Measurements from ENCODE around the gene PHLDA1.

Gene PHLDA1

DNA sequence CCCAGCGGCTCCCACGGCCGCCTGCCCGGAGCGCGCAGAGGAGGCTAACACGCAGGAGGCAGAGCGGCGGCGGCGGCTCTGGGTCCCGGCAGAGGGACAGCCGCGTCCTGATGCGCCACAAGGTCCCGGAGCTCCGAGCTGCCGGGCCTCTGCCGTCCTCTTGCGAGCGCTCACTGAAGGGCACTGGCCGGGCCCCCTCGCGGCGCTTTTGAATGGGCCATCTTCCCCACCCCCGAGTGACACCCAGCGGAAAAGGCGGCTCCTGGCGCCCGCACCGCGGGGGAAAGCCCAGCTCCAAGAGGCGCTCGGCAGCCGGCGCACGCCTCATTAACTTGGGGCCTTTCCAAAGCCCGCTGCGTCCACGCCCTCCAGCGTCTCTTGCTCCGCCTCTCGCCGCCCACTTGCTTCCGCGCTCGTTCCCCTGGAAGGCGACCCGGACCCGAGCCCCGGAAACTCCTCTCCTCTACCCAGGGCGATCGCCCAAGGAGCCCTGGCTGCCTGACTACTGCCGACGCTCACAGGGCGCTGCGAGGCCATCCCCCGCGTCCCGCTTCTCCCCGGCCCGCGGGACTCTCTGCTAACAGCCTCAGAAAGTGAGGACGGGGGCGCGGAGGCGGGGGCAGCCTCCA is at the start of gene PHLDA1:
TSS of gene PHLDA1 (minus strand) at position 363 of the 629 bp plus-strand sequence.
- Histone ChIP-seq H3K36me3 (ENCODE audit: control insufficient read depth, insufficient read depth, low read length, severe bottlenecking) (no peaks in the 10 kb centered on the region), H3K4me1 (ENCODE audit: control insufficient read depth, insufficient read depth, low read length) (peaks cover 32% of the 10 kb centered on the region), H3K9me3 (ENCODE audit: control insufficient read depth, low read length) (no peaks in the 10 kb centered on the region), H3K27me3 (replicated peaks; ENCODE audit: control insufficient read depth, insufficient read depth, low read length) (no peaks in the 10 kb centered on the region), H3K9ac (ENCODE audit: low read length) (peak within 1 kb of the TSS; percentile 96), H3K4me3 (ENCODE audit: low read length) (peak within 1 kb of the TSS; percentile 95)
- peak; percentile 98 for DNase-seq (ENCODE audit: low read depth)

DNA sequence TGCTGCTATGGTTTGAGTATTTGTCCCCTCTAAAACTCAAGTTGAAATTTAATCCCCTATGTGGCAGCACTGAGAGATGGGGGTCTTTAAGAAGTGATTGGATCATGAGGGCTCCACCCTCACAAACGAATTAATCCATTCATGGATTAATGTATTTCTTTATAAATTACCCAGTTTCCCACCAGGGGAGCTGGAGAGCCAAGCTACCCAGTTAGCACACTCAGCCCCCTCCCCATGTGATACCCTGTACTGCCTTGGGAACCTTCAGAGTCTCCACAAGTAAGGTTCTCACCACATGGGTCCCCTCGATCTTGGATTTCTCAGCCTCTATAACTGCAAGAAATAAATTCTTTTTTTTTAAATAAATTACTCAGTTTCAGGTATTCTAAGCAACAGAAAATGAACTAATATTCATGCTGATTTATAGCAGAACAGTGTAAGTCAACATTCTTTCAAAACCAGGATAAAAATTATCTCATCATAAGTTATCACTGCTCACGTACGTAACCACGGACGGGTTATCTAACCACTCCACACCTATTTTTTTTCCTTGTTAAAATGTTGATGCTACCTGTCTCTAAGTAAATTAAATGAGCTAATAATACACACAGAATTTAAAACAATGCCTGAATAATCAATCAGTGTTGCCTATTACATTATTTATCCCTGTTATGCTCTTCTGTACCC is 49.3 kb upstream of the PHLDA1 start:
- Histone ChIP-seq H3K4me3 (ENCODE audit: low read length) (no peak overlapping the region), H3K4me1 (ENCODE audit: control insufficient read depth, insufficient read depth, low read length) (peaks cover 33% of the 10 kb centered on the region), H3K27me3 (replicated peaks; ENCODE audit: control insufficient read depth, insufficient read depth, low read length) (no peaks in the 10 kb centered on the region), H3K9me3 (ENCODE audit: control insufficient read depth, low read length) (peaks cover 14% of the 10 kb centered on the region), H3K36me3 (ENCODE audit: control insufficient read depth, insufficient read depth, low read length, severe bottlenecking) (peaks cover 26% of the 10 kb centered on the region), H3K9ac (ENCODE audit: low read length) (no peak overlapping the region)
- peak; percentile 14 for DNase-seq (ENCODE audit: low read depth)

DNA sequence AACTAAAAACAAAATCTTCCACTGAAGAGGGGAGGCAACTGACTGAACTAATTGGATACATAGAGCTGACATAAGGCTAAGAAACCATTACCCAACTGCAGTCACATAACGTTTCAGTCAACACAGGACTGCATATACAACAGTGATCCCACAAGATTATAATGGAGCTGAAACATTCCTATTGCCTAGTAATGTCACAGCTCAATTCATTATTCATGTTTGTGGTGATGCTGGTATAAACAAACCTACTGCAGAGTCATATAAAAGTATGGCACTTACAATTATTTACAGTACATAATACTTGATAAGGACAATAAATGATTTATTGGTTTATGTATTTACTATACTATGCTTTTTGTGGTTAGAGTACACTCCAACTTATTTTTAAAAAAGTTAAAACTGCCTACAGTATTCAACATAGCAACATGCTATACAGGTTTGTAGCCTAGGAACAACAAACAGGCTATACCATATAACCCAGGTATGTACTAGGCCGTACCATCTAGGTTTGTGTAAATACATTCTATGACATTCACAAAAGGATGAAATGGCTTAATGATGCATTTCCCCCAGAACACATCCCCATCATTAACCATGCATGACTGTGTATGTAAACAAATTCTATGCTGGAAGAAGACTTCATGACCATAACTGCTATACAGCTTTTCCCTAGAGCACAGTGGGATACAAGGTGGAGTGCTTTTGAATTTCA is 48.6 kb upstream of the PHLDA1 start:
- peaks cover 26% of the 10 kb centered on the region for H3K36me3 ChIP-seq (ENCODE audit: control insufficient read depth, insufficient read depth, low read length, severe bottlenecking)

DNA sequence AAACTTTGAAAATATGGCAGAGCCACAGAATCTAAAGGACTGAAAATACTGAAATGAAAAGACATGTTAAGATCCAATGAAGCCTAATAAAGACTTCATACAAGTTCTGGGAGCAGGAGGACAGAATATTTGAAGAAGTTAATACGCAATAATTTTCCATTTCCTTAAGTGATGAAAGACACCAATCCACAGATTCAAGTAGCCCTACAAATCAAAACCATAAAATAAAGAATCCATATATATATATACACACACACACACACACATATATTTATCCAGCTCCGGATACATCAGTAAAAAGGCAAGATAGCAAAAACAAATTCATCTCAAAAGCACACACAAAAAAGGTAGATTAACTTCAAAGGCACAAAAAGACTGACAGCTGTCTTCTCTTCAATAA is 47.2 kb upstream of the PHLDA1 start:
- H3K9me3 ChIP-seq (ENCODE audit: control insufficient read depth, low read length): peaks cover 14% of the 10 kb centered on the region
- DNase-seq (ENCODE audit: low read depth): no peak
- H3K9ac ChIP-seq (ENCODE audit: low read length): no peak overlapping the region
- H3K4me1 ChIP-seq (ENCODE audit: control insufficient read depth, insufficient read depth, low read length): peaks cover 25% of the 10 kb centered on the region
- peaks cover 29% of the 10 kb centered on the region for H3K36me3 ChIP-seq (ENCODE audit: control insufficient read depth, insufficient read depth, low read length, severe bottlenecking)
- H3K4me3 ChIP-seq (ENCODE audit: low read length): no peak overlapping the region
- no peaks in the 10 kb centered on the region for H3K27me3 ChIP-seq (replicated peaks; ENCODE audit: control insufficient read depth, insufficient read depth, low read length)

More for the DNA sequence above, 48.6 kb upstream of the PHLDA1 start:
- peaks cover 26% of the 10 kb centered on the region for H3K4me1 ChIP-seq (ENCODE audit: control insufficient read depth, insufficient read depth, low read length)
- H3K9me3 ChIP-seq (ENCODE audit: control insufficient read depth, low read length): peaks cover 14% of the 10 kb centered on the region
- H3K9ac ChIP-seq (ENCODE audit: low read length): no peak overlapping the region
- H3K4me3 ChIP-seq (ENCODE audit: low read length): no peak overlapping the region
- no peak for DNase-seq (ENCODE audit: low read depth)
- no peaks in the 10 kb centered on the region for H3K27me3 ChIP-seq (replicated peaks; ENCODE audit: control insufficient read depth, insufficient read depth, low read length)

DNA sequence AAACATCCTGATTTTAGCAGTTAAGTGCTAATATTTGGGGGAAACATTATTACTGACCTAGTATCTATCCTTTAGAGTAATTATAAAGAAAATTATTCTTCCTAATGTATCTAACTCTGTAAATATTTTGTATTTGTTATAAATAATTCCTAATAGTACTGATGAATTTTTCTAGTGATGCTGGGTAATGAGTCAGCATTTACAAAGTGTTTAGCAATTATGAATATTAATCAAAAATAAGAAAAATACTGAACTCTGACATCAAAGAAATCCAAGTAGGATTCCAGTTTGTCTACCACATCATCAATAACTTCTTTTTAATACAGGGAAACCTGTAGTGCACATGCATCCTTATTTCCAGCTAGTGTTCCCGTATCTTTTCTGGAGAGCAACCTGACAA is 43.9 kb upstream of the PHLDA1 start:
- Histone ChIP-seq H3K9me3 (ENCODE audit: control insufficient read depth, low read length) (peaks cover 14% of the 10 kb centered on the region), H3K36me3 (ENCODE audit: control insufficient read depth, insufficient read depth, low read length, severe bottlenecking) (peaks cover 55% of the 10 kb centered on the region), H3K9ac (ENCODE audit: low read length) (no peak overlapping the region), H3K4me1 (ENCODE audit: control insufficient read depth, insufficient read depth, low read length) (peaks cover 4% of the 10 kb centered on the region), H3K27me3 (replicated peaks; ENCODE audit: control insufficient read depth, insufficient read depth, low read length) (no peaks in the 10 kb centered on the region), H3K4me3 (ENCODE audit: low read length) (no peak overlapping the region)
- DNase-seq (ENCODE audit: low read depth): no peak

DNA sequence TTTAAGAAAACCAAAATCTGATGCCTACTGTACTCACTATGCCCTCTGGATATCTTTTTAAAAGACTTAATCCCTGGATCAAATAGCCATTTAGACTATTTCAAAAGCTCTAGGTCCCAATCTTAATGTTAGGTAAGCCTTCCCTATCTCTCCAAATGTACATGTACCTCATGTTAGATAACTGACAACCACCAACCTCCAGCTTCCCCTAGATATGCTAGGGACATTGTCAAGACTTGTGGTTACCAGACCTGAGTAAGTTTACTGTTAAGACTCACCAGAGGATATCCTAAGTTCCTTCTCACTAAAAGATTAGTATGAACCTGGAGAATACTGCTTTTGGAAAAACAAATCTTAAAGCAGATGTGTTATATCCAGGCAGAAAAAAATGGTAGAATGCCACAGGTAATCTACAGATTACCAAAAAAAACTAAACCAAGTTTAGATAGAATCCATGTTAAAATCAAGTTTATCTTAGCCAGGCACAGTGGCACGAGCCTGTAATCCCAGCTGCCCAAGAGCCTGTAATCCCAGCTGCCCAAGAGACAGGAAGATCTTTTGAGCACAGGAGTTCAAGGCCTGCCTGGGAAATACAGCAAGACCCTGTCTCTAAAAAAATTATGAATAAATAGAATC is 43.2 kb upstream of the PHLDA1 start:
- Histone ChIP-seq H3K27me3 (replicated peaks; ENCODE audit: control insufficient read depth, insufficient read depth, low read length) (no peaks in the 10 kb centered on the region), H3K9me3 (ENCODE audit: control insufficient read depth, low read length) (peaks cover 14% of the 10 kb centered on the region), H3K4me1 (ENCODE audit: control insufficient read depth, insufficient read depth, low read length) (peaks cover 4% of the 10 kb centered on the region), H3K9ac (ENCODE audit: low read length) (no peak overlapping the region), H3K36me3 (ENCODE audit: control insufficient read depth, insufficient read depth, low read length, severe bottlenecking) (peaks cover 55% of the 10 kb centered on the region), H3K4me3 (ENCODE audit: low read length) (no peak overlapping the region)
- DNase-seq (ENCODE audit: low read depth): no peak

DNA sequence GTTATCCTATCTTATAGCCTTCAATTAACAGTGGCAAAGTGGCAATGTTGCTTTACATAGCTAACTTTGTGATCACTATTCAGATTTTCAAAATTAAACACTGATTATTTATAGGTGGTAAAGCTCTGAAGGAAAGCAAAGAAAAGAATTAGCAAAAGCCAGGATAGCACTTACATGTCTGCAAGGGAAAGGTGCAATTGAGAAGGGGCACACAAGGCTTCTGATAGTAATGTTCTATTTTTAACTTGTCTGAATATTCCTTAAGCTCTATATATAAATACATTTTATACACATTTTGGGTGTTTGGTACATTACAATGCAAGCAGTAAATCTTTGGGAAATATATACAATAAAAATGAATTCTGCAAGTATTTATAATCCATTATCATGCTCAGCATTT is 42.0 kb upstream of the PHLDA1 start:
- Histone ChIP-seq H3K27me3 (replicated peaks; ENCODE audit: control insufficient read depth, insufficient read depth, low read length) (no peaks in the 10 kb centered on the region), H3K4me3 (ENCODE audit: low read length) (no peak overlapping the region), H3K36me3 (ENCODE audit: control insufficient read depth, insufficient read depth, low read length, severe bottlenecking) (peaks cover 55% of the 10 kb centered on the region), H3K9me3 (ENCODE audit: control insufficient read depth, low read length) (peaks cover 7% of the 10 kb centered on the region), H3K4me1 (ENCODE audit: control insufficient read depth, insufficient read depth, low read length) (peaks cover 4% of the 10 kb centered on the region), H3K9ac (ENCODE audit: low read length) (no peak overlapping the region)
- DNase-seq (ENCODE audit: low read depth): no peak

DNA sequence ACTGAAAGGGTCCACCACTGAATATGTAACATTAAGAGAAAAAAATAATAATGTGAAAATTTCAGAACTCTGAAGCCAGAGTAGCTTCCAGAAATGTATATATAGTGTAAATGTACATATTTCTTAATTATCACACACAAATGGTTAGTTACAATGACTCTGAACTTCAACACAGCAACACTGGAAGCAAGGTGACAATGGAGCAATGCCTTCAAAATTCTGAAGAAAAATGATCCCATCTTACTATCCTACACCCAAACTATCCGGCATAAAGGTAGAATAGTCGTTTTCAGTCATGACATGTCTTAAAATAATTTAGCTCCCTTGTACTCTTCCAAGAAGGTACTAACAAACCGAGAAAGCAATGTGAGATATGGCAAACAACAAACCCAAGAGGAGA is 41.0 kb upstream of the PHLDA1 start:
- H3K36me3 ChIP-seq (ENCODE audit: control insufficient read depth, insufficient read depth, low read length, severe bottlenecking): peaks cover 59% of the 10 kb centered on the region
- no peak overlapping the region for H3K4me3 ChIP-seq (ENCODE audit: low read length)
- H3K4me1 ChIP-seq (ENCODE audit: control insufficient read depth, insufficient read depth, low read length): peaks cover 4% of the 10 kb centered on the region
- no peaks in the 10 kb centered on the region for H3K27me3 ChIP-seq (replicated peaks; ENCODE audit: control insufficient read depth, insufficient read depth, low read length)
- DNase-seq (ENCODE audit: low read depth): no peak
- H3K9me3 ChIP-seq (ENCODE audit: control insufficient read depth, low read length): no peaks in the 10 kb centered on the region
- no peak overlapping the region for H3K9ac ChIP-seq (ENCODE audit: low read length)

DNA sequence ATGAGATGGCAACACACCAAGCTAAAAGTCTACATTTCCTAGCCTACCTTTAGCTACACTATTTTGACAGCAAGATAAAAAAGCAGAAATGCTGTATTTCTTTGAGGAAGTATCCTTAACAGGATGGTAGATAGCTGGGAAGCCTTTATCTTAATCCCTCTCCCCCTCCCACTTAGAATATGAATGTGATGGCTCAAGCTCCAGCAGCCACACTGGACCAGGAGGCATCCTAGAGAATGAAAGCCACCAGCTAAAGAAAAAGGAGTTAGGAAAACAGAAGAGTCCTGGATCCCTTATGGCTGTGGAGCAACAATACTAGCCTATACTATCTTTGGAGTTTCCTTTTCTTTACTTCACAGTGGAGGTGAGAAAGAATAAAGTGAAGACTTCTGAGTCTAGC is 37.8 kb upstream of the PHLDA1 start:
- H3K4me1 ChIP-seq (ENCODE audit: control insufficient read depth, insufficient read depth, low read length): no peaks in the 10 kb centered on the region
- no peaks in the 10 kb centered on the region for H3K27me3 ChIP-seq (replicated peaks; ENCODE audit: control insufficient read depth, insufficient read depth, low read length)
- peaks cover 13% of the 10 kb centered on the region for H3K9me3 ChIP-seq (ENCODE audit: control insufficient read depth, low read length)
- no peak for DNase-seq (ENCODE audit: low read depth)
- no peak overlapping the region for H3K4me3 ChIP-seq (ENCODE audit: low read length)
- no peak overlapping the region for H3K9ac ChIP-seq (ENCODE audit: low read length)
- peaks cover 90% of the 10 kb centered on the region for H3K36me3 ChIP-seq (ENCODE audit: control insufficient read depth, insufficient read depth, low read length, severe bottlenecking)

DNA sequence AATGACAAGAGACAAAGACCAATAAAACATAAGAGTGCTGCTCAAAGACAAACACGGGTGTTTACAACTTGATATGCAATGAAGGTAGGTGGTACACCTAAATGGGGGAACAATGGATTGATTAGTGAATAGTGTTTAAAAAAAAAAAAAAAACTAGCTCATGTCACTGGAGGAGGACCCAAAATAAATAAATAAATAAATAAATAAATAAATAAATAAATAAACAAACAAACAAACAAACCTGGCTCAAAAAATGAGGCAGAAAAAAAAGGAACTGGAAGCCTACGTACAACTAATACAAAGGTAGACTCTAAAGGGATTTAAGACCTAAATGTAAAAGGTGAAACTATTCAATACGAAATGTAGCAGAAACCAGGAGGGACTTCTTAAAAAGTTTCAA is 34.3 kb upstream of the PHLDA1 start:
- Histone ChIP-seq H3K9ac (ENCODE audit: low read length) (no peak overlapping the region), H3K9me3 (ENCODE audit: control insufficient read depth, low read length) (peaks cover 18% of the 10 kb centered on the region), H3K4me3 (ENCODE audit: low read length) (no peak overlapping the region), H3K27me3 (replicated peaks; ENCODE audit: control insufficient read depth, insufficient read depth, low read length) (no peaks in the 10 kb centered on the region), H3K36me3 (ENCODE audit: control insufficient read depth, insufficient read depth, low read length, severe bottlenecking) (peaks cover 97% of the 10 kb centered on the region), H3K4me1 (ENCODE audit: control insufficient read depth, insufficient read depth, low read length) (no peaks in the 10 kb centered on the region)
- DNase-seq (ENCODE audit: low read depth): no peak

DNA sequence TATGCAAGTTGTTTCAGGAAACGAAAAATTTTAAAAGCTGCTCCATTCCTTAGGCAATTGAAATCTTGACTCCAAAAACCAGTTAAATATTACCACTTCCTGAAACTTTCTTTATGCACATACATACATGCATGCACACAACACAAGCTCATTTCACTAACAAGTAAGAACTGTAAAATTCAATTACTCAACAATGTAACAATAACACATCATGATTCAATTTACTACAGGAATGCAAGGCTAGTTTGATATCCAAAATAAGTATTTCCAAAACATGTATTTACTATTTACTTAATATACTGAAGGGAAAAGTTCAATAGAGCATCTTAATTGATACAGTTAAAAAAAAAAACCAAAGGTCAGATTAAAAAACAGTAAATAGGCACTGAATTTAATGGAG is 33.3 kb upstream of the PHLDA1 start:
- H3K9me3 ChIP-seq (ENCODE audit: control insufficient read depth, low read length): peaks cover 18% of the 10 kb centered on the region
- H3K27me3 ChIP-seq (replicated peaks; ENCODE audit: control insufficient read depth, insufficient read depth, low read length): no peaks in the 10 kb centered on the region
- peaks cover 99% of the 10 kb centered on the region for H3K36me3 ChIP-seq (ENCODE audit: control insufficient read depth, insufficient read depth, low read length, severe bottlenecking)
- H3K4me3 ChIP-seq (ENCODE audit: low read length): peak overlapping the region; percentile 49
- no peaks in the 10 kb centered on the region for H3K4me1 ChIP-seq (ENCODE audit: control insufficient read depth, insufficient read depth, low read length)
- no peak overlapping the region for H3K9ac ChIP-seq (ENCODE audit: low read length)
- DNase-seq (ENCODE audit: low read depth): no peak

All from adipocyte (in vitro differentiated cells).